Islet of Langerhans (tissue), 1 donor: ENCODE results near the gene TMEM198.

Experiments
- FAIRE-seq: peaks from one replicate; lab custom pipeline; 2011; peaks lifted over from hg19 to GRCh38; lab: Jason Lieb, UNC

TMEM198 gene

GRCh38 chr2:219563271-219563928 lies 19.6 kb downstream of the TMEM198 start:
- no peak for FAIRE-seq

- FAIRE-seq = no peak
Observed at GRCh38 chr2:219565130-219566080, 21.6 kb downstream of the TMEM198 start.

GRCh38 chr2:219566640-219567039 lies 22.8 kb downstream of the TMEM198 start:
- no peak for FAIRE-seq

- FAIRE-seq = no peak
Observed at GRCh38 chr2:219567131-219567530, 23.3 kb downstream of the TMEM198 start.

- no peak for FAIRE-seq
Observed at GRCh38 chr2:219567791-219568361, 24.0 kb downstream of the TMEM198 start.

GRCh38 chr2:219569041-219569440 lies 25.2 kb downstream of the TMEM198 start:
- FAIRE-seq = no peak

GRCh38 chr2:219569635-219570034 lies 25.8 kb downstream of the TMEM198 start:
- no peak for FAIRE-seq

GRCh38 chr2:219570194-219570923 lies 26.5 kb downstream of the TMEM198 start:
- no peak for FAIRE-seq

GRCh38 chr2:219570924-219571310 lies 27.1 kb downstream of the TMEM198 start:
- no peak for FAIRE-seq

GRCh38 chr2:219571311-219572236 lies 27.7 kb downstream of the TMEM198 start, which contains the start of gene OBSL1:
Gene OBSL1 (minus strand): TSS chr2:219571539. CDS start chr2:219571232, 307 bp downstream.
- peak; percentile 41 for FAIRE-seq

- no peak for FAIRE-seq
Observed at GRCh38 chr2:219572237-219573001, 28.6 kb downstream of the TMEM198 start, which contains the start of gene INHA. Gene INHA (plus strand): TSS chr2:219572310. CDS start chr2:219572375, 65 bp downstream.

GRCh38 chr2:219573166-219573565 lies 29.3 kb downstream of the TMEM198 start:
- no peak for FAIRE-seq

- no peak for FAIRE-seq
Observed at GRCh38 chr2:219574484-219575311, 30.9 kb downstream of the TMEM198 start.

- no peak for FAIRE-seq
Observed at GRCh38 chr2:219575566-219576504, 32.0 kb downstream of the TMEM198 start.

GRCh38 chr2:219576505-219577388 lies 32.9 kb downstream of the TMEM198 start:
- FAIRE-seq = no peak

- FAIRE-seq = no peak
Observed at GRCh38 chr2:219578811-219579613, 35.2 kb downstream of the TMEM198 start.
